ENCODE results near the gene ZBTB9. TPM values are rescaled to one million over a fixed set of nuclear protein-coding genes. Genes with fewer than 3 reads are reported as not detected.

ZBTB9 gene
- total RNA-seq, 4 donors from 2014 or later, result 1.1 to 2.8 (median 2.5) TPM

DNA sequence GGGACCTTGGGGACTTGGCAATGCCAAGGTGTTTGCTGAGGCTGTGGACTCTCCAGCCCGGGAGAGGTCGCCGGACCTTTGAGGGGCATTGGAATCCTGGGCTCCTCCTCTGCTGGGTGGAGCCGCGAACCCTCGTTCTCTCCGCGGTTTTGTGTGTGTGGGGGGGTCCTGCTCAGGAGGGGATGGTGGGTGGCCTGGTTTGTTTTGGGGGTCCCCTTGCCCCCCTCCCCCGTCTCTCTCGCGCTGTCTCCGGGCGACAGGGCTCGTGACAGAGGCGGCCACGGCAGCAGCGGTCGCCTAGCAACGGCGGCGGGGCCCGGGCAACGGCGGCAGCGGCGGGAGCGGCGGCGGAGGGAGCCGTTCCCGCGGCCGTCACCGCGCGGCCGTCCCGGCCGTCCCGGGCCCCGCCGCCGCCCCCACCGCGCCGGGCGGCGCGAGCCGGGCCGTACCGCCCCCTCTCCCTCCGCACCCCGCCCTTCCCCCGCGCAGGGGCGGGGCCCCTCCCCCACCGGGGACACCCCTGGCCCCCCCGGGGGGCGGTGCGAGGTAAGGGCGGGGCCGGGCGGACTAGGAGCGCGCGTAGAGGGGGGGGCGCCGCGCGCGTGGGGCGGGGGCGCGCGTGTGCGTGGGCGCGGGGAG, 26.7 kb upstream of the ZBTB9 start:
- TF ChIP-seq CTCF (IDR thresholded peaks at IDR 0.05; ENCODE audit: low read depth), result no peak

DNA sequence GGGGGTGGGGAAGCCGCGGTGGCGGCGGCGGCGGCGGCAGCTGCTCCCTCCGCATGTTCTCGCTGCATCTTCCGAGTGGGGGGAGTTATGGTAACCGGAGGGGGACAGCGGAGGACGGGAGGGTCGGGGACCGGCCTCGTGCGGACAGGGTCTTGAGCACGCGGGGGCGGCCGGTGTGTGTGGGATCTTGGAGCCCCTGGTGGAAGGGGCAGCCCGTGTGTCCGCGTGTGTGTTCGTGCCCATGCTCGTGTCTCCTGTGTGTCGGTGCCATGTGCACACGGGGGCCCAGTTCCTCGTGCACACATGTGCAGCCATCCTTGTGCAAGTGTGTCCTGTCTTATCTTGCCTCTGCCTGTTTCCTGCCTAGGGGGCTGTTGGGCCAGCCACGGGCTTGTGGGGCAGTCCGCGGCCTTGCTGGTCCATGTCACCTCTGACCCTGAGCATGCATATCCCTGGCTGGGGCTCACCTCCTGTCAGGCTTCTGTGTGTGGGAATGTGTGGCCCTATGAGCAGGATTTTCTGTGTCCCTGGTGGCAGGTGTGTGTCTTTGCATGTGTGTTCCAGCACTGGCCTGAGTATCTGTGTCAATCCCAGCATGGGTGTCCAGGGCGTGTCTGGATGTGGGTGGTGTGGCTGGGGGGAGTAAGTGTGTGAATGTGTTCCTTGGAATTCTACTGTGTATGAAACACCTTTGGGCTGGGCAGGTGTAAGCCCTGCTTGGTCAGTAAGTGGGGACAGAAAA, 26.0 kb upstream of the ZBTB9 start:
- TF ChIP-seq CTCF (IDR thresholded peaks at IDR 0.05; ENCODE audit: low read depth), result no peak

- TF ChIP-seq CTCF (IDR thresholded peaks at IDR 0.05; ENCODE audit: low read depth), result no peak
Measured at GRCh38 chr6:33428966-33429749, 25.2 kb upstream of the ZBTB9 start.

GRCh38 chr6:33429750-33430052, 24.7 kb upstream of the ZBTB9 start:
- TF ChIP-seq CTCF (IDR thresholded peaks at IDR 0.05; ENCODE audit: low read depth), result no peak

- TF ChIP-seq CTCF (IDR thresholded peaks at IDR 0.05; ENCODE audit: low read depth), result no peak
Measured at GRCh38 chr6:33430334-33430733, 24.0 kb upstream of the ZBTB9 start.

- no peak for TF ChIP-seq CTCF (IDR thresholded peaks at IDR 0.05; ENCODE audit: low read depth)
Measured at GRCh38 chr6:33430991-33431879, 23.1 kb upstream of the ZBTB9 start.
